Measurements from ENCODE around the gene JCAD. TPM values are rescaled to one million over a fixed set of nuclear protein-coding genes. Genes with fewer than 3 reads are reported as not detected.

The JCAD gene
- total and polyA plus RNA-seq, 2 of the 8 experiments (the other 6 are each of a cell fraction or from before 2014, with no cell fraction given), result 0.56 to 5.2 TPM

- Histone ChIP-seq H3K79me2 (ENCODE audit: control insufficient read depth in 1 of 2, insufficient read depth in 2 of 2, low read length in 2 of 2) (no peaks in the 10 kb centered on the region), H3K27ac (ENCODE audit: low read depth, low read length) (no peak overlapping the region)
Observed at GRCh38 chr10:30034433-30035137, 24.8 kb downstream of the JCAD start.

More at GRCh38 chr10:30034433-30035137, 24.8 kb downstream of the JCAD start:
- Histone ChIP-seq H3K18ac (ENCODE audit: extremely low read depth, low read length) (no peak overlapping the region), H3K27me3 (replicated peaks in 1 of 4; ENCODE audit: control insufficient read depth in 3 of 4, extremely low read depth in 1 of 4, insufficient read depth in 3 of 4, low read length in 3 of 4) (no peaks in the 10 kb centered on the region), H3K4me3 (ENCODE audit: extremely low read depth in 1 of 4, insufficient read depth in 2 of 4, low read depth in 3 of 4, low read length in 4 of 4) (peak overlapping the region in 2 of 4 experiments; percentile 13 to 36; a peak in 4 of 8 replicates), H4K91ac (replicated peaks; ENCODE audit: insufficient read length, low read length) (no peak overlapping the region), H3K79me1 (ENCODE audit: low read depth, low read length) (no peaks in the 10 kb centered on the region), H2BK120ac (replicated peaks; ENCODE audit: low read depth, low read length) (no peak overlapping the region), H3K23ac (ENCODE audit: insufficient read length) (no peak overlapping the region), H3K9me3 (ENCODE audit: insufficient read depth in 2 of 2, low read depth in 1 of 2, low read length in 1 of 2) (no peaks in the 10 kb centered on the region), H2AFZ (ENCODE audit: low read length) (no peak overlapping the region), H3K23me2 (ENCODE audit: low read depth, low read length) (no peaks in the 10 kb centered on the region), H2BK15ac (ENCODE audit: low read length) (0 out of 2 replicates have a peak overlapping the region, but pooled peaks have one; percentile 32), H2BK5ac (ENCODE audit: low read depth, low read length) (peak overlapping the region; percentile 77; the same call in 1 of the 2 replicates), H2BK20ac (ENCODE audit: low read length) (peak overlapping the region; percentile 83), H4K5ac (ENCODE audit: insufficient read length, low read depth, low read length) (no peak overlapping the region), H3K56ac (replicated peaks; ENCODE audit: insufficient read length, low read depth, low read length) (no peak overlapping the region), H3K9ac (replicated peaks in 1 of 4; ENCODE audit: extremely low read depth in 1 of 4, low read depth in 3 of 4, low read length in 3 of 4) (no peak overlapping the region), H2AK5ac (ENCODE audit: low read depth, low read length) (no peak overlapping the region), H3K36me3 (ENCODE audit: control insufficient read depth in 2 of 4, insufficient read depth in 4 of 4, low read length in 3 of 4) (no peaks in the 10 kb centered on the region), H3K4me1 (replicated peaks in 1 of 4; ENCODE audit: control insufficient read depth in 3 of 4, insufficient read depth in 4 of 4, low read length in 3 of 4) (peaks cover 0 to 6% (median 3%) of the 10 kb centered on the region in 4 experiments; a peak in 5 of 7 replicates), H3K14ac (ENCODE audit: insufficient read length) (no peak overlapping the region), H3K4ac (replicated peaks; ENCODE audit: insufficient read length, low read depth, low read length) (no peak overlapping the region), H3K4me2 (ENCODE audit: insufficient read depth in 1 of 2, low read depth in 2 of 2, low read length in 2 of 2) (peak overlapping the region; percentile 40 to 53), H4K8ac (ENCODE audit: extremely low read depth, insufficient read depth, low read length) (no peak overlapping the region), H2BK12ac (ENCODE audit: low read depth, low read length) (0 out of 2 replicates have a peak overlapping the region, but pooled peaks have one; percentile 33), H4K20me1 (replicated peaks in 1 of 2; ENCODE audit: control insufficient read depth in 1 of 2, insufficient read depth in 2 of 2, low read length in 2 of 2) (no peaks in the 10 kb centered on the region)
- ChIA-PET POLR2A (ENCODE audit: partially characterized antibody) (interaction anchor here (1.3 kb wide), 1 partner anchor 8 kb away, joined by 4 read pairs; no protein-coding TSS in a partner anchor), CTCF (ENCODE audit: partially characterized antibody) (interaction anchor here (1.0 kb wide), 2 partner anchors 37 to 499 kb away, joined by 3 to 5 read pairs; no protein-coding TSS in a partner anchor)
- TF ChIP-seq ASH2L (IDR thresholded peaks at IDR 0.05; ENCODE audit: low read length) (peak; percentile 33), HDAC6 (IDR thresholded peaks at IDR 0.05; ENCODE audit: low read depth, low read length) (no peak)
- DNase-seq (ENCODE audit: low read depth in 1 of 2, low spot score in 2 of 2) (no peak), FAIRE-seq (peak; percentile 81)
- 24% methylated on average over 15 of the region's 15 CpGs; no CpG with 5 or more reads in 1 of the 2 experiments for WGBS, 2 experiments (ENCODE audit: extremely low coverage in 1 of 2, insufficient coverage in 1 of 2, insufficient read length in 1 of 2, insufficient replicate concordance in 2 of 2, low coverage in 1 of 2, low lambda C conversion rate in 2 of 2, missing lambda C conversion rate in 1 of 2)
